Neural crest cell (in vitro differentiated cells): ENCODE results near the gene TEX101. TPM values are rescaled to one million over a fixed set of nuclear protein-coding genes. Genes with fewer than 3 reads are reported as not detected.
"Not testable (repeated sequence)": the region's sequence is repeated elsewhere in the genome, so short reads cannot be mapped to it uniquely, and the experiment has no call there.

Experiments
- DNase-seq: peaks from one replicate; pipeline ENCODE4 v3.0.0; 2021; ENCODE audit warnings: low read depth, mixed read lengths, low spot score
- H3K27ac Mint-ChIP-seq: one replicate; pipeline ENCODE4 v1.8.0; 2021; ENCODE audit warnings: mild to moderate bottlenecking, mixed read lengths; ENCODE audit not compliant: unreplicated experiment
- H3K27me3 Mint-ChIP-seq: 2 replicates; pipeline ENCODE4 v1.8.0; 2021; ENCODE audit warnings: low read depth, mild to moderate bottlenecking, mixed read lengths
- H3K36me3 Mint-ChIP-seq: 2 replicates; pipeline ENCODE4 v1.8.0; 2021; ENCODE audit warnings: low read depth, mild to moderate bottlenecking, mixed read lengths
- H3K4me1 Mint-ChIP-seq: 2 replicates; pipeline ENCODE4 v1.8.0; 2021; ENCODE audit warnings: mixed read lengths
- H3K4me3 Mint-ChIP-seq: one replicate; pipeline ENCODE4 v1.8.0; 2021; ENCODE audit warnings: mild to moderate bottlenecking, mixed read lengths
- H3K9me3 Mint-ChIP-seq: 2 replicates; pipeline ENCODE4 v1.8.0; 2021; ENCODE audit warnings: mixed read lengths
- CTCF ChIP-seq: fragments of 200-600 bp; sonication (generic); conservative IDR thresholded peaks from 2 replicates; pipeline ENCODE4 v1.5.0; 2021; ENCODE audit warnings: antibody characterized with exemption, mild to moderate bottlenecking
- total RNA-seq: library from RNA; stranded (reverse); gene quantifications from 2 replicates; pipeline ENCODE4 v1.2.1, GENCODE V29; 2021

TEX101 gene
- total RNA-seq, 1 donor from 2014 or later: not detected

GRCh38 chr19:43439709-43440063, 25.0 kb downstream of the TEX101 start:
- no peaks in the 10 kb centered on the region for H3K4me1 Mint-ChIP-seq
- H3K27ac Mint-ChIP-seq: no peak overlapping the region
- no peak overlapping the region for H3K4me3 Mint-ChIP-seq
- peaks cover 57% of the 10 kb centered on the region for H3K27me3 Mint-ChIP-seq
- H3K36me3 Mint-ChIP-seq: no peaks in the 10 kb centered on the region
- DNase-seq: no peak
- H3K9me3 Mint-ChIP-seq: no peaks in the 10 kb centered on the region
- TF ChIP-seq CTCF: no peak

GRCh38 chr19:43441716-43442115, 27.0 kb downstream of the TEX101 start:
- no peak for DNase-seq
- H3K36me3 Mint-ChIP-seq: no peaks in the 10 kb centered on the region
- no peak for TF ChIP-seq CTCF
- peaks cover 54% of the 10 kb centered on the region for H3K27me3 Mint-ChIP-seq
- no peak overlapping the region for H3K4me3 Mint-ChIP-seq
- H3K9me3 Mint-ChIP-seq: no peaks in the 10 kb centered on the region
- H3K27ac Mint-ChIP-seq: no peak overlapping the region
- H3K4me1 Mint-ChIP-seq: no peaks in the 10 kb centered on the region

- H3K36me3 Mint-ChIP-seq, H3K4me3 Mint-ChIP-seq, DNase-seq, H3K27ac Mint-ChIP-seq, H3K4me1 Mint-ChIP-seq, H3K9me3 Mint-ChIP-seq: not testable (repeated sequence)
- peaks cover 48% of the 10 kb centered on the region for H3K27me3 Mint-ChIP-seq
These were observed 29.4 kb downstream of the TEX101 start for GRCh38 chr19:43444091-43444490.

- H3K4me1 Mint-ChIP-seq: peaks cover 5% of the 10 kb centered on the region
- H3K27ac Mint-ChIP-seq: no peak overlapping the region
- H3K27me3 Mint-ChIP-seq: peaks cover 44% of the 10 kb centered on the region
- H3K36me3 Mint-ChIP-seq: no peaks in the 10 kb centered on the region
- DNase-seq: no peak
- no peak overlapping the region for H3K4me3 Mint-ChIP-seq
- no peaks in the 10 kb centered on the region for H3K9me3 Mint-ChIP-seq
- no peak for TF ChIP-seq CTCF
These were observed 30.0 kb downstream of the TEX101 start for GRCh38 chr19:43444531-43445287.

- no peak for TF ChIP-seq CTCF
- Mint-ChIP-seq H3K4me1 (peaks cover 5% of the 10 kb centered on the region), H3K36me3 (no peaks in the 10 kb centered on the region), H3K4me3 (no peak overlapping the region), H3K27ac (no peak overlapping the region), H3K27me3 (peaks cover 40% of the 10 kb centered on the region), H3K9me3 (no peaks in the 10 kb centered on the region)
- no peak for DNase-seq
These were observed 30.7 kb downstream of the TEX101 start for GRCh38 chr19:43445426-43445825.

GRCh38 chr19:43446746-43447489, 32.2 kb downstream of the TEX101 start:
- Mint-ChIP-seq H3K27ac (peak overlapping the region; percentile 57), H3K27me3 (peaks cover 28% of the 10 kb centered on the region)

More at GRCh38 chr19:43446746-43447489, 32.2 kb downstream of the TEX101 start:
- peak; percentile 95 for TF ChIP-seq CTCF
- Mint-ChIP-seq H3K9me3 (peaks cover 2% of the 10 kb centered on the region), H3K36me3 (no peaks in the 10 kb centered on the region), H3K4me1 (peaks cover 5% of the 10 kb centered on the region), H3K4me3 (no peak overlapping the region)
- DNase-seq: peak; percentile 79
